ENCODE data around the gene VEGFB.

DNA sequence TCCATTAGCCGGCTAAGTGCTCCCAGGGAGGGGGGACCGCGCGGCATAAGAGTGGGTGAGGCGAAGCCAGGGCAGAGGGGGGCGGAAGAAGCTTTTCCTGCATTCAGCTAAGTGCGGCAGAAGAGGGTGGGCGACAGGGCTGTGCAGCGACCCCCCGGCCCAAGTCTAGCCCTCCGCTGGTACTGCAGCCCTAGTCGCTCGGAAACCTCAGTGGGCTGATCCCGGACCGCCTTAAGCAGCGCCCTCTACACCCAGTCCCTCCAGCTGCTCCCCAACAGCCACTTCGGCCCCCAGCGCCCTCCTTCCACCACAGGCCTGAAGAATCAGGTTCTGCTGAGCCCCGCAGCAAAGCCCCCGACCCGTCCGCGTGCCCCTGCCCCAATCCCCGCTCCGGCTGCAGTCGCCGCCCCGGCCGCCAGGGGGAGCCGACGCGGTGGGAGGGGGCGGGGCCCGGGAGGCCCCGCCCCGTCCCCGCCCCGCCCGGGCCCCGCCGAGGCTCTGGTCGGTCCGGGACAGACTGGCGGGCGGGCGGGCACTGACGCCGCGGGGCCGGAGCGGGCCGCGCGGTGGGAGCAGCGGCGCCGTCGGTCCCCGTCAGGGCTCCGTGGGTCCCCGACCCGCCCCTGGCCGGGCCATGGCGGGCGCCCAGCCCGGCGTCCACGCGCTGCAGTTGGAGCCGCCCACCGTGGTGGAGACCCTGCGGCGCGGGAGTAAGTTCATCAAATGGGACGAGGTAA lies 16.8 kb downstream of the VEGFB start, which contains the start of gene PLCB3:
- TF ChIP-seq EGR1 (IDR thresholded peaks at IDR 0.05; ENCODE audit: borderline replicate concordance, low read depth, low read length), result no peak
- TF ChIP-seq, protein P1, sequence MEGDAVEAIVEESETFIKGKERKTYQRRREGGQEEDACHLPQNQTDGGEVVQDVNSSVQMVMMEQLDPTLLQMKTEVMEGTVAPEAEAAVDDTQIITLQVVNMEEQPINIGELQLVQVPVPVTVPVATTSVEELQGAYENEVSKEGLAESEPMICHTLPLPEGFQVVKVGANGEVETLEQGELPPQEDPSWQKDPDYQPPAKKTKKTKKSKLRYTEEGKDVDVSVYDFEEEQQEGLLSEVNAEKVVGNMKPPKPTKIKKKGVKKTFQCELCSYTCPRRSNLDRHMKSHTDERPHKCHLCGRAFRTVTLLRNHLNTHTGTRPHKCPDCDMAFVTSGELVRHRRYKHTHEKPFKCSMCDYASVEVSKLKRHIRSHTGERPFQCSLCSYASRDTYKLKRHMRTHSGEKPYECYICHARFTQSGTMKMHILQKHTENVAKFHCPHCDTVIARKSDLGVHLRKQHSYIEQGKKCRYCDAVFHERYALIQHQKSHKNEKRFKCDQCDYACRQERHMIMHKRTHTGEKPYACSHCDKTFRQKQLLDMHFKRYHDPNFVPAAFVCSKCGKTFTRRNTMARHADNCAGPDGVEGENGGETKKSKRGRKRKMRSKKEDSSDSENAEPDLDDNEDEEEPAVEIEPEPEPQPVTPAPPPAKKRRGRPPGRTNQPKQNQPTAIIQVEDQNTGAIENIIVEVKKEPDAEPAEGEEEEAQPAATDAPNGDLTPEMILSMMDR (IDR thresholded peaks at IDR 0.05; ENCODE audit: control extremely low read depth in 1 of 3, insufficient read depth in 1 of 3, low read depth in 1 of 3, low read length in 3 of 3), result peak in 2 of 3 experiments; percentile 48 to 80; a peak in 3 of 4 replicates
- no peak for TF ChIP-seq ZNF274 (IDR thresholded peaks at IDR 0.05; ENCODE audit: borderline replicate concordance, extremely low read depth, low read length)

All from H1 (cell line).